ENCODE data around the gene FUT8.

The FUT8 gene

GRCh38 chr14:65720171-65720570, 307.6 kb downstream of the FUT8 start:
- no peak for DNase-seq
- intact Hi-C loops (cut with DNase I) = no loop called here

GRCh38 chr14:65720743-65721142, 308.2 kb downstream of the FUT8 start:
- intact Hi-C loops (cut with DNase I) = no loop called here
- DNase-seq = no peak

- DNase-seq = no peak
- intact Hi-C loops (cut with DNase I) = no loop called here
These were observed 310.8 kb downstream of the FUT8 start for GRCh38 chr14:65723348-65723747.

GRCh38 chr14:65728604-65729003, 316.1 kb downstream of the FUT8 start:
- no peak for DNase-seq
- intact Hi-C loops (cut with DNase I) = no loop called here

- no peak for DNase-seq
These were observed 317.0 kb downstream of the FUT8 start for GRCh38 chr14:65729566-65729965.

GRCh38 chr14:65731933-65732506, 319.5 kb downstream of the FUT8 start:
- intact Hi-C loops (cut with DNase I) = no loop called here
- no peak for DNase-seq

More at GRCh38 chr14:65729566-65729965, 317.0 kb downstream of the FUT8 start:
- intact Hi-C loops (cut with DNase I) = no loop called here

GRCh38 chr14:65738339-65738738, 325.8 kb downstream of the FUT8 start:
- DNase-seq = no peak
- intact Hi-C loops (cut with DNase I) = no loop called here

- intact Hi-C loops (cut with DNase I) = no loop called here
- DNase-seq = no peak
These were observed 333.1 kb downstream of the FUT8 start for GRCh38 chr14:65745396-65746190.

- intact Hi-C loops (cut with DNase I) = no loop called here
- no peak for DNase-seq
These were observed 336.3 kb downstream of the FUT8 start for GRCh38 chr14:65748796-65749195.

- DNase-seq = no peak
- intact Hi-C loops (cut with DNase I) = no loop called here
These were observed 336.8 kb downstream of the FUT8 start for GRCh38 chr14:65749287-65749686.

- DNase-seq = no peak
- intact Hi-C loops (cut with DNase I) = no loop called here
These were observed 338.4 kb downstream of the FUT8 start for GRCh38 chr14:65750906-65751305.

GRCh38 chr14:65751510-65751909, 339.0 kb downstream of the FUT8 start:
- intact Hi-C loops (cut with DNase I) = no loop called here
- no peak for DNase-seq

- intact Hi-C loops (cut with DNase I) = no loop called here
- DNase-seq = no peak
These were observed 340.5 kb downstream of the FUT8 start for GRCh38 chr14:65753061-65753460.

- intact Hi-C loops (cut with DNase I) = no loop called here
These were observed 342.8 kb downstream of the FUT8 start for GRCh38 chr14:65755331-65755730.

GRCh38 chr14:65756880-65757279, 344.4 kb downstream of the FUT8 start:
- intact Hi-C loops (cut with DNase I) = no loop called here
- DNase-seq = no peak

More at GRCh38 chr14:65755331-65755730, 342.8 kb downstream of the FUT8 start:
- no peak for DNase-seq

GRCh38 chr14:65769151-65769550, 356.6 kb downstream of the FUT8 start:
- intact Hi-C loops (cut with DNase I) = no loop called here
- DNase-seq = peak in 26 of 42 donors; percentile 2 to 77 (median 34)

- intact Hi-C loops (cut with DNase I) = no loop called here
- no peak for DNase-seq
These were observed 358.2 kb downstream of the FUT8 start for GRCh38 chr14:65770681-65771080.

- intact Hi-C loops (cut with DNase I) = no loop called here
- DNase-seq = no peak
These were observed 358.7 kb downstream of the FUT8 start for GRCh38 chr14:65771271-65771670.

GRCh38 chr14:65772466-65772865, 359.9 kb downstream of the FUT8 start:
- no peak for DNase-seq
- intact Hi-C loops (cut with DNase I) = no loop called here

- no peak for DNase-seq
- intact Hi-C loops (cut with DNase I) = no loop called here
These were observed 360.5 kb downstream of the FUT8 start for GRCh38 chr14:65772921-65773574.
